Immature natural killer cell (primary cell): ENCODE results near the gene ZNF211. TPM values are rescaled to one million over a fixed set of nuclear protein-coding genes. Genes with fewer than 3 reads are reported as not detected.

Experiments used
- DNase-seq, 3 donors: peaks; one replicate each; pipeline ENCODE4 v3.0.0; 2022; ENCODE audit warnings: mixed read lengths in 1 of 3
- H3K27ac Mint-ChIP-seq, 6 donors: one replicate each; pipeline ENCODE4 v1.8.0; 2020; ENCODE audit warnings: mixed read lengths in 6 of 6, mild to moderate bottlenecking in 5 of 6, inconsistent platforms in 4 of 6, moderate library complexity in 3 of 6
- H3K27me3 Mint-ChIP-seq, 3 donors: one replicate each; pipeline ENCODE4 v1.8.0; 2020 to 2021; ENCODE audit warnings: low read depth in 3 of 3, mild to moderate bottlenecking in 3 of 3, mixed read lengths in 3 of 3, moderate library complexity in 3 of 3, inconsistent platforms in 1 of 3
- H3K36me3 Mint-ChIP-seq, 3 donors: one replicate each; pipeline ENCODE4 v1.8.0; 2020; ENCODE audit warnings: mixed read lengths in 3 of 3, inconsistent platforms in 2 of 3, mild to moderate bottlenecking in 2 of 3
- H3K4me1 Mint-ChIP-seq, 2 donors: one replicate each; pipeline ENCODE4 v1.8.0; 2020; ENCODE audit warnings: inconsistent platforms in 2 of 2, mild to moderate bottlenecking in 2 of 2, mixed read lengths in 2 of 2, moderate library complexity in 1 of 2
- H3K4me3 Mint-ChIP-seq, 5 donors: one replicate each; pipeline ENCODE4 v1.8.0; 2020; ENCODE audit warnings: mild to moderate bottlenecking in 5 of 5, mixed read lengths in 5 of 5, inconsistent platforms in 3 of 5, moderate library complexity in 3 of 5
- H3K9me3 Mint-ChIP-seq, 6 donors: one replicate each; pipeline ENCODE4 v1.8.0; 2020; ENCODE audit warnings: mild to moderate bottlenecking in 6 of 6, mixed read lengths in 6 of 6, inconsistent platforms in 4 of 6, moderate library complexity in 3 of 6
- polyA plus RNA-seq, 3 donors: library from polyadenylated mRNA; unstranded; fragments of 300-500 nt; fragmentation: Illumina TruSeq; gene quantifications; one replicate each; pipeline ENCODE4 v1.2.3, GENCODE V29; 2021

The ZNF211 gene
- polyA plus RNA-seq, 3 donors from 2014 or later: 10.2 to 26.4 (median 20.5) TPM

DNA sequence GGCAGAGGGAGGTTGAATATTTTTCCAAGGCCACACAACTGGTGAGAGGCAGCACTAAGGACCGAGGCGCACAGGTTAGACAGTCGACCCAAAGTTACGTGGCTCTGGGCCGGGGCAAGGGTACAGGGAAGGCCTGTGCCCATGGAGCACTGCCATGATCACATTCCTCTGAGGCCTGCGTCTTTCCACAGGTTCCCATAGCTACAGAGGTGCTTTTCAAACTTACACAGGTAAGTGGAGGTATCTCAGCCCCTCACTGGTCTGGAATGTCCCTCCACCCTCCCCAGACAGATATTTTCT is 814 bp downstream of the ZNF211 start:
- H3K9me3 Mint-ChIP-seq: peaks cover 25 to 35% (median 32%) of the 10 kb centered on the region in 6 donors
- H3K4me3 Mint-ChIP-seq: peak overlapping the region; percentile 93 to 95 (median 94)
- peaks cover 28 to 47% of the 10 kb centered on the region in 2 donors for H3K4me1 Mint-ChIP-seq
- no peak for DNase-seq
- peaks cover 1 to 7% (median 4%) of the 10 kb centered on the region in 3 donors for H3K27me3 Mint-ChIP-seq
- H3K27ac Mint-ChIP-seq: peak overlapping the region; percentile 82 to 93 (median 88)
- H3K36me3 Mint-ChIP-seq: peaks cover 41 to 56% (median 46%) of the 10 kb centered on the region in 3 donors

DNA sequence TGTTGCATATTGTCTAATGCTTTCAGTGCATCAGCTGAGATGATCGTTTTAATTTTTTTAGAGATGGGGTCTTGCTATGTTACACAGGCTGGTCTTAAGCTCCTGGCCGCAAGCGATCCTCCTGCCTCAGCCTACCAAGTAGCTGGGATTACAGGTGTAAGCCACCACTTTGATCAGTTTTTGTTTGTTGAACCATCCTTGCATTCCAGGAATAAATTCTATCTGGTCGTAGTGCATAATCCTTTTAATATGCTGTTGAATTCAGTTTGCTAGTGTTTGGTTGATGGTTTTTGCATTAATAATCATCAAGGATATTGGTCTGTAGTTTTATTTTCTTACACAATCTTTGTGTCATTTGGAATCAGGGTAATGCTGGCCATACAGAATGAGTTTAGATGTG is 4.4 kb downstream of the ZNF211 start:
- no peak for DNase-seq
- H3K4me3 Mint-ChIP-seq: no peak overlapping the region
- H3K27ac Mint-ChIP-seq: no peak overlapping the region
- peaks cover 0 to 12% (median 7%) of the 10 kb centered on the region in 3 donors for H3K27me3 Mint-ChIP-seq
- peaks cover 30 to 43% of the 10 kb centered on the region in 2 donors for H3K4me1 Mint-ChIP-seq
- H3K9me3 Mint-ChIP-seq: peaks cover 40 to 66% (median 62%) of the 10 kb centered on the region in 6 donors
- peaks cover 69 to 87% (median 82%) of the 10 kb centered on the region in 3 donors for H3K36me3 Mint-ChIP-seq

DNA sequence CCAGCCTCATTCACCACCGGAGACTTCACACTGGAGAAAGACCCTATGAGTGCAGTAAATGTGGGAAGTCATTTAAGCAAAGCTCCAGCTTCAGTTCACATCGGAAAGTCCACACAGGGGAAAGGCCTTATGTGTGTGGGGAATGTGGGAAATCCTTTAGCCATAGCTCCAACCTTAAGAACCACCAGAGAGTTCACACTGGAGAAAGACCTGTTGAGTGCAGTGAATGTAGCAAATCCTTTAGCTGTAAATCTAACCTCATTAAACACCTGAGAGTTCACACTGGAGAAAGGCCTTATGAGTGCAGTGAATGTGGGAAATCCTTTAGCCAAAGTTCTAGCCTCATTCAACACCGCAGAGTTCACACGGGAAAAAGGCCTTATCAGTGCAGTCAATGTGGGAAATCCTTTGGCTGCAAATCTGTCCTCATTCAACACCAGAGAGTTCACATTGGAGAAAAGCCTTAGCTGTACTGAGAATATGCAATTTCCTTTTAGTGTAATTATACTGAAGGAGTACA is 8.8 kb downstream of the ZNF211 start:
- Mint-ChIP-seq H3K9me3 (peaks cover 40 to 96% (median 89%) of the 10 kb centered on the region in 6 donors), H3K36me3 (peaks cover 62 to 75% (median 67%) of the 10 kb centered on the region in 3 donors), H3K4me1 (peaks cover 3 to 4% of the 10 kb centered on the region in 2 donors), H3K27ac (peak overlapping the region in 1 of 6 donors; percentile 12), H3K27me3 (peaks cover 2 to 10% (median 3%) of the 10 kb centered on the region in 3 donors), H3K4me3 (no peak overlapping the region)
- no peak for DNase-seq

DNA sequence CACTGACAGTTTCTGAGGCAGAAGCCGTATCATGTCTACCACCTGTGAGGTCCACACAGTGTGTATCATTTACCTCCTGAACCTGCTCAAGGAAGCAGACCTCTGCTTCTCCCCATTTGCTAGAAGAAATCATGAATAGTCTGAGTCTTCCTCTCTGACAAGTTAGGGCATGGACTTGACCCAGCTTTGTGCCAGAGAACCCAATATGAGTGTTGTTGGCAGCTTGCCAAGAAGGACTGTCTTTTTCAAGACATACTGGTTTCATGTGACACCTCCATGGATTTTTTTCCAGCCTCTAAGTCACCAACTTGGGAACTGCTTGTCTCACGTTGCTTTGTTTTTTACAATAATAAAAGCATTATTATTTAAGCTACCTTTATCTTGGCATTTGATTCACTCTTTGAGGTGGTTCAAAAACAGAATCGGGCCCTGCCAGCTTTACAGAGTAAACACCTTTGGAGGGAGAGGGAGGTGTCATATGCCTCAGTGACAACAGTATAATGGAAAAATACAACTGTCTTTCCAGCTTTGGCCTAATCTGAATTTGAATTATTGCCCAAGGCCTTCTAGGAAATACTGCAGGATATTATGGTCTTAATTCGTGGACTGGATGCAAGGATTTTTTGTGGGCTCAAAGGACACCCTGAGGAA is 9.6 kb downstream of the ZNF211 start:
- DNase-seq: no peak
- Mint-ChIP-seq H3K27me3 (peaks cover 2 to 10% (median 3%) of the 10 kb centered on the region in 3 donors), H3K36me3 (peaks cover 54 to 68% (median 59%) of the 10 kb centered on the region in 3 donors), H3K27ac (no peak overlapping the region), H3K4me3 (no peak overlapping the region), H3K9me3 (peaks cover 43 to 96% (median 87%) of the 10 kb centered on the region in 6 donors), H3K4me1 (peaks cover 3 to 4% of the 10 kb centered on the region in 2 donors)

DNA sequence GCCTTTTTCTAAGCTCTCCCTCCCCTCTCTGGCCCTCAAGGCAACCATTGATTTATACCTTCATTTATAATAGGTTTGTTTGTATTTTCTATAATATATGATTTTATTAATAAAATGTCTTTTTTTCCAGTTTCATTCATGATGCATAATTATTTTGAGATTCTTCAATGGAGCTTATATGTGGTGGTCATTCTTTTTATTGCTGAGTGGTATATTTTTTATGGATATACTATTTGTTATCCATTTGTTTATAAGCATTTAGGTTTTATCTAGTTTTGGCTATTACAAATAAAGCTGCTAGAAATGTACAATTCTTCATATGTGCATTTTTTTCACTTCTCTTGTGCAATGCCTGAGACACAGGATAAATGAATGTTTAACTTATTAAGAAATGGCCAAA is 10.8 kb downstream of the ZNF211 start:
- Mint-ChIP-seq H3K4me1 (peaks cover 3 to 4% of the 10 kb centered on the region in 2 donors), H3K4me3 (no peak overlapping the region), H3K27ac (no peak overlapping the region), H3K36me3 (peaks cover 45 to 58% (median 47%) of the 10 kb centered on the region in 3 donors), H3K9me3 (peaks cover 47 to 96% (median 84%) of the 10 kb centered on the region in 6 donors), H3K27me3 (peaks cover 2 to 9% (median 3%) of the 10 kb centered on the region in 3 donors)
- DNase-seq: no peak

DNA sequence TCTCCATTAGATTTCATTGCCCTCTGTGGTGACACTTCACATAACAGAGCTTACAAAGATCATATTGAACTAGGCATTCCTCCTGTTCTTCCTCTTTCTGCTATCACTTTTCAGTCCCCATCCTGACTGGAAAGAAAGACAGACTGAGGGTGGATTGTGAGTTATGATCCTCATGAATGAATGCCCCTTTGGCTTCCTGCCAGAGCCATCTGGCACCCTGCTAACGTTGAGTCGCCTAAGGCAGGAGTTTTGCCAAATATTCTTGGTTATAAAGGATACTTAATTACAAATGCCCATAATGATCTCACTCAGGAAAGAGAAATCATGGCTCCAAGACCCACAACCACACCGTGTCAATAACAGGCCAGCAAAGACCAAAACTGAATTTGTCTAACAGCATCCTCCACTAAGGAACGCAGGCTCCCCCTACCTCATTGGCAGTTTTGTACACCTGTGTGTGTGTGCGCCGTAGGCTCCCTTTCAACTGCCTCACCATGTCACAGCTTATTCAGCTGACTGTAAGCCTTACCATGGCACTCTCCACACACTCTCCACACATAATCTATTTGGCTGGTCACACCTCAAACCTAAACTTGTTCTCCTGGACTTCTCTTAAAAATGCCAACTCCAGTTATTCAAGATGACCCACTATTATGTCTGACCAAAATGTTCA is 15.5 kb downstream of the ZNF211 start:
- H3K36me3 Mint-ChIP-seq: peaks cover 7 to 17% (median 15%) of the 10 kb centered on the region in 3 donors
- DNase-seq: no peak
- H3K27ac Mint-ChIP-seq: no peak overlapping the region
- peaks cover 2 to 10% (median 5%) of the 10 kb centered on the region in 3 donors for H3K27me3 Mint-ChIP-seq
- peaks cover 25 to 82% (median 54%) of the 10 kb centered on the region in 6 donors for H3K9me3 Mint-ChIP-seq
- no peak overlapping the region for H3K4me3 Mint-ChIP-seq
- peaks cover 10 to 17% of the 10 kb centered on the region in 2 donors for H3K4me1 Mint-ChIP-seq

DNA sequence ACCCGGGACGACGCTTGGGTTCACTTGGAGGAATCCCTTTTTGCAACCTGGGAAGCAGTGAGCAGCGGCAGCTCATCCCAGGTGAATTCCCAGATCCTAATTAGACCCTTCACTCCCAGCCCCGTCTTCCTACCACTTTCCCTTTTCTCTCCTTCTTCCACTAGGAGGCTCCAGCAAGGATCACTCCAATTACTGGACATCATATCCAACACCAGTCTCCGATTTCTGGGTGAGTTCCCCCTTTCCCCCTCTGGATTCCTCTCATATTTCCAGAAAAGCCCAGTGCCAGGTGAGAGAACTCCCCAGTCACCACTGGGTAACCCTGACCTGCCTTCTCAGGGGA is 18.7 kb downstream of the ZNF211 start:
- Mint-ChIP-seq H3K4me1 (peaks cover 10 to 17% of the 10 kb centered on the region in 2 donors), H3K36me3 (peaks cover 12 to 17% (median 16%) of the 10 kb centered on the region in 3 donors), H3K27ac (peak overlapping the region in 2 of 6 donors; percentile 68 to 73), H3K4me3 (peak overlapping the region in 4 of 5 donors; percentile 33 to 77 (median 56)), H3K27me3 (peaks cover 2 to 16% (median 2%) of the 10 kb centered on the region in 3 donors), H3K9me3 (peaks cover 39 to 81% (median 50%) of the 10 kb centered on the region in 6 donors)
- no peak for DNase-seq

DNA sequence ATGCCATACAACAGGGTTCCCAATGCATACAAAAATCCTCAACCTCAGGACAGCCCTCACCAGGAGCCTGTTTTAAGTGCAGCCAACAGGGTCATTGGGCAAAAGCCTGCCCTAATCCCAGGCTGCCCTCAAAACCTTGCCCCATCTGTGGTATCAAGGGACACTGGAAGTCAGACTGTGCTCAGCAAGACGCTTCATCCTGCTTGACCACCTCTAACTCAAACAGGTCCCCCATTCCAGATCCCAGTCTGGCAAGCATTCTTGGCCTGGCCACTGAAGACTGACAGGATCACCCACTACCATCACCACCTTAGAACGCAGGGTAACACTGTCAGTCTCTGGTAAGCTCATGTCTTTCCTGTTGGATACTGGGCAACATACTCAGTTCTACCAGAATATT is 20.7 kb downstream of the ZNF211 start:
- Mint-ChIP-seq H3K9me3 (peaks cover 20 to 66% (median 41%) of the 10 kb centered on the region in 6 donors), H3K27ac (no peak overlapping the region), H3K4me3 (no peak overlapping the region), H3K27me3 (peaks cover 1 to 16% (median 2%) of the 10 kb centered on the region in 3 donors), H3K36me3 (peaks cover 12 to 16% (median 14%) of the 10 kb centered on the region in 3 donors), H3K4me1 (peaks cover 10 to 17% of the 10 kb centered on the region in 2 donors)
- DNase-seq: no peak

DNA sequence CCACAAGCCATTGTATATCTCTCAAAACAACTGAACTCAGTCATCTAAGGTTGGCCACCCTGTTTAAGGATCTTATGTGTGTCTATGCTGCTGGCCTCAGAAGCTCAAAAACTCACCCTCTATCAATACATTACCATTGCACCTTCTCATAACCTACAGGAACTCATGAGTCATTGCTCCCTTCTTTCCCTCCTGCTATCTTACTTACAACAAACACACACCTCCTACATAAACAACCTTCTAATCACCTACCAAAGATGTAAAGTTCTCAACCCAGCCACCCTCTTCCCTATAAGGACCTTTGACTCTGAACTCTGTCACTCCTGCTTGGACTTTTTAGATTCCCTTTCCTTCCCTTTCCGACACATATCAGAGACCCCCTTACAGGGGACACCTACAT is 22.5 kb downstream of the ZNF211 start:
- DNase-seq: no peak
- peaks cover 12 to 16% (median 14%) of the 10 kb centered on the region in 3 donors for H3K36me3 Mint-ChIP-seq
- peaks cover 10 to 17% of the 10 kb centered on the region in 2 donors for H3K4me1 Mint-ChIP-seq
- peaks cover 20 to 64% (median 36%) of the 10 kb centered on the region in 6 donors for H3K9me3 Mint-ChIP-seq
- no peak overlapping the region for H3K27ac Mint-ChIP-seq
- H3K27me3 Mint-ChIP-seq: peaks cover 0 to 16% (median 2%) of the 10 kb centered on the region in 3 donors
- H3K4me3 Mint-ChIP-seq: peak overlapping the region in 1 of 5 donors; percentile 17

DNA sequence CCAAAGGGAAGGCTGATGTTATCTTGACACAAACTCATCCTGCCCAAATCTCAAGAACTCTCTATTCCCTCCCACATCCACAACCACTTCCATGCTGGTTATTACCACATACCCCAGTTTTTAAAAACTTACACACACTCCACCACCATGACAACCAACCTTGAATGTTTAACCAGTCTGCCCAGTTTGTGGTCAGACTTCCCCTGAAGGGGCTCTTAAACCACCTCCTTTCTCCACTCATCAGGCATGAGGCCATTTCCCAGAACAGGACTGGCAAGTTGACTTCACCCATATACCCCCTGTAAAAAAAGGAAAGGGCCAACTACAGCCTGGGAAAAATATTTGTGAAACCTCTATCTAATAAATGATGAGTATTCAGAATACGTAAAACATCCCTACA is 23.4 kb downstream of the ZNF211 start:
- Mint-ChIP-seq H3K4me1 (peaks cover 7 to 13% of the 10 kb centered on the region in 2 donors), H3K4me3 (no peak overlapping the region), H3K36me3 (peaks cover 12 to 19% (median 12%) of the 10 kb centered on the region in 3 donors), H3K9me3 (peaks cover 20 to 61% (median 36%) of the 10 kb centered on the region in 6 donors), H3K27ac (no peak overlapping the region), H3K27me3 (peaks cover 3 to 16% (median 5%) of the 10 kb centered on the region in 3 donors)
- DNase-seq: no peak

DNA sequence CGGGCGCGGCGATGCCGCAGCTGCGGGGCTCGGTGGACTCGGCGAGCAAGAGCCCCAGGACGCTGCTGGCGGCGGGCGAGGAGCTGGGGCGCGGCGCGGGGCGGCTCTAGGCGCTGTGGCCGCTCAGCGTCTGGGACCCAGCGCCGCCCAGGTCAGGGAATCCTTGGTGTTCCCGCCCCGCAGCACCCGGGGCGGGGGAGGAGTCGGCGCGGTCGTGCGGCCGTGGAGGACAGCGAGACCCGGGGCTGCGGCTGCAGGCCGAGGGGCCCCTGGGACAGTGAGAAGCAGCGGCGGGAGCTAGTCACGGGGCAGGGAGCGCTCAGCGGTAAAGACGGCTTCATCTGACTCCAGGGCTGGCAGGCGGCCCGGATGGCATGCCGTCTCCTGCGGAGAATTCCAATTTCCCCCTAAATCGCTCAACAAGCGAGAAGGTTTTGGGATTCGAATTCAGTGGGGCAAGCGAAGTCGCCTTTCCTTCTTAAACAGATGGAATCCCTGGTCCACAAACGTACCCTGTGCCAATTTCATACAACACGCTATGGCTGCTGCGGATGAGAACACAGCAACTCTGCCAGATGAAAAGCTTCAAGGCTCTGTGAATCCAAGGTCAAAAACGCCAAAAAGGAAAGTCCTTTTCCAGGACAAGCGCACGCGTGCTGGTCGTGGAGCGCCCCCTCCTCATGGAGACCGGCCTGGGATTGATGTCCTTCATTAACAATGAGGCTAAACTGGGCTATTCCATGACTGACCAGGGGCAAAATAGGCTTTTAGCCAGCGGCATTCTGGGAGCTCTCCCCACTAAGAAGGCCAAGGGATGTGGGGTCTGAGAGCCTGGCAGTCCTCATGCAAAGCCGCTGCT is 31.5 kb downstream of the ZNF211 start:
- peaks cover 0 to 4% of the 10 kb centered on the region in 2 donors for H3K4me1 Mint-ChIP-seq
- H3K36me3 Mint-ChIP-seq: peaks cover 0 to 6% (median 0%) of the 10 kb centered on the region in 3 donors
- H3K9me3 Mint-ChIP-seq: peaks cover 0 to 4% (median 2%) of the 10 kb centered on the region in 6 donors
- peak in 1 of 3 donors; percentile 7 for DNase-seq
- no peak overlapping the region for H3K27ac Mint-ChIP-seq
- H3K4me3 Mint-ChIP-seq: peak overlapping the region in 4 of 5 donors; percentile 69 to 81 (median 74)
- peaks cover 4 to 18% (median 7%) of the 10 kb centered on the region in 3 donors for H3K27me3 Mint-ChIP-seq

DNA sequence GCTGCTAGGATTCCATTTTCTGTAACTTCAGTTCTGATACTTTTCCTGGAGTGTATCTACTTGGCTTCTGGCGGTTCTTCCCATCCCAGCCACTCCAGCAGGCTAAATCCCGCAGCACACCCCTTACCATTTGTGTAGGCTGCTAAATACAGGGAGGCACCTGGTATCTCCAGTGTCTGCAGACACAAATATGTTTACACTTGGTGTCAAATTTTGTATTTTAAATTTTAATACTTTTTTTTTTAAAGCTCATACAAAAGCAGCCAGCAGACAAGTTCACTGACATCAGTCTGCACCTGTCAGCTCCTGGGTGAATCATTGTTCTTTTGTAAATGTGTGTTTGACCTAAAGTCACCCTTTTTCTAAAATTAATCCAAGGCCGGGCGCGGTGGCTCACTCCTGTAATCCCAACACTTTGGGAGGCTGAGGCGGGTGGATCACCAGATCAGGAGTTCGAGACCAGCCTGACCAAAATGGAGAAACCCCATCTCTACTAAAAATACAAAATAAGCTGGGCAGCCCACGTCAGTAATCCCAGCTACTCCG is 32.4 kb downstream of the ZNF211 start:
- H3K27me3 Mint-ChIP-seq: peaks cover 4 to 18% (median 7%) of the 10 kb centered on the region in 3 donors
- H3K9me3 Mint-ChIP-seq: peaks cover 0 to 3% (median under 1%) of the 10 kb centered on the region in 6 donors
- H3K4me3 Mint-ChIP-seq: peak overlapping the region in 1 of 5 donors; percentile 1
- DNase-seq: no peak
- H3K36me3 Mint-ChIP-seq: peaks cover 0 to 6% (median 0%) of the 10 kb centered on the region in 3 donors
- no peak overlapping the region for H3K27ac Mint-ChIP-seq
- H3K4me1 Mint-ChIP-seq: peaks cover 0 to 4% of the 10 kb centered on the region in 2 donors

DNA sequence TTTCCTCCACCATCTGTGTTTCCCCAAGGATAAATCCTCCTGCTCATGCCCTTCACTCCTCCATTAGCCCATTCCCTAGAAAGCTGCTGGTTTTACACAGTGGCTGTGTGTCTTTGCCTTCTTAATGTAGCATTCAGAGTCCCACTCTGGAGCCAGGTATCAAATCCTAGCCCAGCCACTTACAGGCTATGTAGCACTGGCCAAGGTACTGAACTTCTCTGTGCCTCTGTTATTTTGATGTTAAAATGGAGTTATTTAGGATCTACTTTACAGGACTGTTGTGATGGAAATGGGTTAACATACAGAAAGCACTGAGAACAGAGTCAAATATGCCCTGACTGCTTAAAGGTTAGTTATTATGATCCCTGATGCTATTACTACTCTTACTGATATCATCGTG is 34.3 kb downstream of the ZNF211 start:
- Mint-ChIP-seq H3K4me1 (peaks cover 0 to 4% of the 10 kb centered on the region in 2 donors), H3K4me3 (no peak overlapping the region), H3K27me3 (peaks cover 2 to 15% (median 8%) of the 10 kb centered on the region in 3 donors), H3K27ac (no peak overlapping the region), H3K9me3 (peaks cover 0 to 6% (median under 1%) of the 10 kb centered on the region in 6 donors), H3K36me3 (peaks cover 0 to 3% (median 0%) of the 10 kb centered on the region in 3 donors)
- no peak for DNase-seq
